NCI-H2227 treated with DMSO at 0.1 percent for 48 hours (cell line): ENCODE results near the gene PAM.

Experiments used
- DNase-seq: peaks from one replicate; lab custom pipeline; 2025; lab: John Stamatoyannopoulos, UW

The PAM gene

DNA sequence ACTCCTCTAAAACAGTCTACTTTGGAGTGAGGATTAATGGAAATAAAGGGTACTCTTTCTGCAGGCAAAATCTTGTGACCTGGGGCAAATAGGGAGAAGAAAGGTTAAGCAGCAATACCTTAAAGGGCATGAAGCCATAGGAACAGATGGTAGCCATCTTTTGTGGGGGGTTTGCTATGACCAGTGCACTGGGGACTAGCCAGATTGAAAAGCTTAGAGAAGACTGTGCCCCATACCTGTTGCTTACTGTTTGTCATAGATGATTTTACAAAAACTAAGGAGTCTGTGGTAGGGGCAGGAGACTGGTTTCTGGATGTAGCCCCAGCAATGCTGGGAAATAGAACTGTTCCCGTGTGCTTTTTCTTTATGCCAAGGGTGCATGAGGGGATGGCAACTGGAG is 58.6 kb downstream of the PAM start:
- DNase-seq = no peak

DNA sequence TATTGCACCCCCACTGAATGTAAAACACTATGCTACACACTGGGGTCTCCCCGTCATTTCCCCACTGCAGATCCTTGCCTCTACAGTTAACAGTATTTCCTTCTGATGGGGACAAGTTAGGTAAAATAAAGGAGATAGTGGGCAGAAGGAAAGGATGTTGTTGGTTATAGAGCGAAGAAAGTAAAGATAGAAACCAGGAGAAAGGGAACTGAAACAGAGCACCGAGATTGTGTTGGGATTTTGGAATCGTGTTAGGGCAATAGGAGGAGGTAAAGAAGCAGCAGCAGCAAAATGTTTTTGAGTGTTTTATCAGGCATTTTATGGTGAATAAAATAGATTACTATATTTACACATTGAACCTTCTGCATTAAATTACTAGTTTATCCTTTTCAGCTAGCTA is 60.0 kb downstream of the PAM start:
- DNase-seq = no peak

DNA sequence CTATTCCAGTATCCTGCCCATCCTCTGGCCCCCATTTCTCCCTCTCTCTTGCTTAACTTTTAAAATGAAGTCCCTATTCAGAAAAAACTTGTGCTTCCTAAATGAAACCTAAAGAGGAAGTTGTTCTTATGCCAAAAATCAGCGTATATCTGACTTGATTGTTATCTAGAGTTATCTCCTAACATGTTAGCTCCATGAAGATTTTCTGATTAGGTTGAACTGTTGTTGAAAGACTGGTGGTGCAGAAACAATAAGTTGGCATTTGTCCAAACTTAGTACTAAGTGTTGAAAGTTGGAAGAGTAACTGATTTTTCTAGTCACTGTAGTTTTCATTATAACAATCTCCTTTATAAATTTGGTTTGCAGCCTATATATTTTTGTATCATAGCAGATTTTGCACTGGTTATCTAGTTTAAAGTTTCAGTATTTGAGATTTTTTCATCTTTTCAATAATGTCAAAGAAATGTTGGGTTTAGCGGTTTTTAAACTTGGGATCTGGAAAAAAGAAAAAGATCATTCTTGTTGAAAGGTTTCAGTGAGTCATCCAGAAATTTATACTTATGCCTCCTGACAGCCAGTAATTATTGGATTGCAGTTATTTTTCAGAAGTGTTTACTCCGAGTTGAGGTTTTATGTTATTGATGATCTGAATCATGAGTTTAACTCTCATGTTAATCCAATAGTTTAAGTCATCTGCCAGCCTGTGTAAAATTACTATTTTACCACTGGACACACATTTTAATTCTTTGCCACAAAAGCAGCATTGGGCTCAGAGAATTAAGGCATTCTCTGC is 60.6 kb downstream of the PAM start:
- DNase-seq = no peak

DNA sequence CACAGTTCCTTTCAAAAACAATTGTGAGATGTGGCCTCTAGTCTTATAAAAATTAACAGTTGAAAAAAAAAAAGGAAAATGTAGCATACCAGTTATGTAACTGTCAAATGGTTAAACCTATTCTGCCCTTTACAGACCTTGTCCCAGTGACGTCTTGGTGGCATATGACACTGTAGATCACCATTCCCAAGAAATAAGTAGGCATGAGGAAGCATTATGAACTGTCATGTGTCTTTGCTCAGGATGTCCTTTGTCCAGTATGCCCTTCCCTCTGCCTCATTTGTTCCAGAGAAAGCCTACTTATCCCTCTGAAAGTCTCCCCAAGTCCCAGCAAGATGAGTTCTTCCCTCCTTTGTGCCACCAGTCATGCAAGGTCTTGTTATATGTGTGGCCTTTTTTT is 63.2 kb downstream of the PAM start:
- DNase-seq = no peak

DNA sequence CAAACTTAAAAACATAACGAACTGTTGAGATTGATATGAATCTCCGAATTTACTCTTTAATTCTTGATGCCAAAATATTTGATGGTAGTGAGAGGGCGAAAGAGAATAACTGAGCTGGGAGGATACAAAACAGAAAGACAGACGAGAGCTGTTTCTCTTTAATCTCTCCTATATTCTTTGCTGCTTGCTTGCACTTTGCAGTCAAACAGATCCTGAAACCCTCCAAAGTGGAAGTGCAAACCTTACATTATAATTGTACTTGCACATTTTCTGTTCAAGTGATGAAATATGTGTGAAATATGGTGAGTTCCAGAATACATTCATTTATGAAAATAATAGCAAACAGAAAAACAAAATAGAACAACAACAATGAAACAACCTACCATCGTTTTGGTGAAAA is 63.8 kb downstream of the PAM start:
- no peak for DNase-seq

DNA sequence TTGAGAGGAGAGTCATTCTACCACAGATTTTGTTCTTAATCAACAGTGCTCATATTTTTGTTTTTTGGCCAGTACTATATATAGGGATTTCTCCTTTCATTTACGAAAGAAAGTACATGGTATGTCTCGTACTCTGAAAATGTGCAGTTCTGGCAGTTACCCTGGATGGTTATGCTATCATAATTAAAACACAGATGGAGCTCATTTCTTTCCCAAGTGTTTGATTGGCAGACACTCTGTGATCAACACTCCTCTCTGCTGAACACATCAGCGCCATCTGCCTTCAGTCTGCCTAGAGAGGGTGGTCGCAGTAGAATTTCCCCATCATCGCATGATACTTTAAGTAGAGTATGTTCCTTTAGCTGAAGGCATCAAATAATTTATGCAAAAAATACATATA is 64.5 kb downstream of the PAM start:
- no peak for DNase-seq

DNA sequence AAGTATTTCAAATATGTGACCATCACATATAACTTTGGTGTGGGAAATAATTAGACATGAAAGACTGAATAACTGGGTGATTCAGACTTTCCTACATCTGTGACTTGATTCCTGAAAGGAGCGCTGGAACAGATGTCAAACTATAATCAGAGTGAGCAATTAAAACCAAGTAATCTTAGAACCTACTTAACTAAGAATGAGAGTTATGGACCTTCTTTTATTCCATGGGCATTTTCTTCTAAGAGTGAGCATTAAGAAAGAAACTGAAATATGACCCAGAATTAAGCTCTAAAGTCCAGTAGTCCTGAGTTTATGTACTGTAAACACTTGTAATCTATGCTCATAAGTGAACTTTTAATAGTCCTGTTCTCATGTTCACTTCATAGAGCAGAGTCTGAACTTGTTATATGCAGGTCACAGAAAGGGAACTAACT is 68.4 kb downstream of the PAM start:
- no peak for DNase-seq

DNA sequence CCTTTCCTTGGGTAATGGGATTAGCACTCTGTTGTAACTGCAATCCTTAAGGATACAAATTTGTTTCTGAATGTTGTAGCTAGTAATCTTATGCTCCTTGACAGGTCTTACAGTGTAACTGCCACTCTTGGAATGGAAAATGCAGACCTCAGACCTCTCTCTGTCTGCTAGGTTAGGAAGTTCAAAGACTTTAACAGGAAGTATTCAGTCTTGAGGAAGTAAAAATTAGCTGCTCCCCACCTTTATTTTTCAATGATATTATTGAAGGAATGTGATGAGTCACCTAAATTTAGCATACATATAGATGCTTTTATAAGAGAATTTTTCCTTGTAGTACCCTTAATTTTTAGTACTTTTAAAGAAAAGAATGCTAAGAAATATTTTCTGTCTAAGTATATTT is 71.5 kb downstream of the PAM start:
- DNase-seq = no peak

DNA sequence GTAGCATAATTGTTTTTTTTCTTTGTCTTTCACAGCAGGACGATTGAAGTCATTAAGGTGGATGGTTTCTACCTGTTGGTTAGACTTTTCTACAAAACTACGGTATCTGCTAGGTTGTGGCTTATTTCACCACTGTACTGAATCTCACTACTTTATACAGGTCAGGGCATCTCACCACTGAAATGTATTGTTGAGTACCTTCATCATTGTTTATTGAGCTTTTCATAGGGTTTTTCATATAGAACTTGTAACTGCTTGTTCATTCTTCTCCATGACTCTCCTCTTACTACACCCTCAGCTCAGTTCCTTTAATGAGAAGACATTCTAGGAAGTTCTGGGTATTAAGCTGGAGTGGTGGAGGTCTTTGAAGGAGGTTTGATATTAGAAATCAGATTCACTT is 75.1 kb downstream of the PAM start:
- DNase-seq = no peak

DNA sequence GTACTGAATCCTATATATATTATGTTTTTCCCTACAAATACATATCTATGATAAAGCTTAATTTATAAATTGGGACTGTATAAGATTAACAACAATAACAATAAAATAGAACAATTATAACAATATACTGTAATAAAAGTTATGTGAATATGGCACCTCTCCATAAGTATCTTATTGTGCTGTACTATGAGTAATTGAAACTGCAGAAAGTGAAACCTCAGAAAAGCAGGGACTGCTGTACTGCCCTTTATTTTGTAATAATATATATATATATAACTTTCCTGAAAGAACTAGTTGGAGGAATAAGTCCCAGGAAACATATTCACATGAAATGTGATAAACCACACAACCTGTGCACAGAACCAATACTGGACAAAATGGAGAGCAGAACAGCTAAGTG is 77.3 kb downstream of the PAM start:
- DNase-seq = no peak

DNA sequence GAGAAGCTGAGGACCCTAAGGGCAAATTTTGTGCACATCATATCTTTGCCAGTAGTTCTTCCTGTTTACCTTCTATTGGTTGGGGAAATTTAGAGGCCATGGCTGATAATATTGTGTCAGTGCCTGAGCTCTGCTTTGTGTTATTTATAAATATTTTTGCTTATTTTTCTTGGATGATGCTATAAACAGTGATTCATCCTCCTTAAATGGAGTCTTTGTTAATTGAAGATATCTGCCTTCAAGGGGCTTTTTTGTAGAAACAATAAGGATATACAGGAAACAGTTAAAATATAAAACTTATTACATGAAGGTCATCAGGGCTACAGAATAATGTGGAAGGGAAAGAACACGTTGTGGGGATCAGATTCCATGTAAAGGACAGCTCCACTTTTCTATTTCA is 78.0 kb downstream of the PAM start:
- no peak for DNase-seq

DNA sequence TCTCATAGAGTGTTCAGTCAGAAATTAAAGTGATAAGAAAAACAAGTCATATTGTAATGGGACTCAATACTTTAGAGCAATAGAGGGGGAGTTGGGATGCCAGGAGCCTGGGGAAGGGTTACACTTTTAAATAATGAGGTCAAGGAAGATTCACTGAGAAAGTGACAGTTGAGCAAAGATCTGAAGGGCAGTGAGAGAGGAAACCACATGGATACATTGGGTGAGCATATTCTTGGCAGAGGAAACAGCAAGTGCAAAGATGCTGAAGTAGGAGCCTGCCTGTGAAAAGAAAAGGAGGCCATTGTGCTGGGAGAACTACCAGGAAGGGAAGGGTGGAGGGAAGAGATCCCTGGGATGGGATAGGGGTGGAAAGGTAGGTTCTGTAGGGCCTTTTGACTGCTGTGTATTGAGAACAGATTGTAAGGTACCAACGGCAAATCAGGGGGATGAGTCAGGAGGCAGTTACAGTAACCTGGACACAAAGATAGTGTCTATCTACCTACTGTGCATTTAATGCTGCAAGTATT is 79.4 kb downstream of the PAM start:
- DNase-seq = no peak

DNA sequence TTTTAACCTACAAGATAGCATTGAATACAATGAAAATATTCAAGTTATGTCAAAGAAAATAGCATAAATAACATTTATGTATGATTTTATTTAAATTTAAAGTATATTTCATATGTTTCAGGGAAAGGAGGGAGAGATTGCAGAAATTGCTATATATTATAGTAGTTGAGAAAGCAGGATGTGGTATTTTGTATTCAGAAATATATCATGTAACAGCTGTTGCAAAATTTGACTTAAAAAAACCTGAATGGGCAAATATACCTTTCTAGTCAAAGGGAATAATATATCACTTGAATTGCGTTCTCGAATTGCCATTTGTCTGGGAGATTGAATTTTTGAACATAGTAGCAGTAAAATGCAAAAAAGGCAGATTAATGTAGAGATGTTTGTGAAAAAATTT is 80.6 kb downstream of the PAM start:
- DNase-seq = no peak

DNA sequence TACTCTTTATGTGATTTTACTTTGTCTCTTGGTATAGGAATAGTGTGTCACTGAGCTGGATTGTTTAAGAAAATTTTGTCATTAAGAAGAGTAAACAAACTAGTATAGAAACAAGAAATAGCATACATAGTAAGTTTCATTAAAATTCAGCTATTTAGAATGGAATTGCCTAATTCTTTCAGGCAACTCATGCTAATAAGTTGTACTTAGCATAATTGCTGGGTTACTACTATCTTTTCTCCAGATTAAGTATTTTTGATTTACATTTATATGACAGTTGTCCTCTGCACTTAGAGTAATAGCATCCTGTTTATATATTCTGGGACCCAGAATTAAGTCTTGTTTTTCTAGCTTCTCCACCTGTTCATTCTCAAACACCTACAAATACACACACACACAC is 85.9 kb downstream of the PAM start:
- no peak for DNase-seq

DNA sequence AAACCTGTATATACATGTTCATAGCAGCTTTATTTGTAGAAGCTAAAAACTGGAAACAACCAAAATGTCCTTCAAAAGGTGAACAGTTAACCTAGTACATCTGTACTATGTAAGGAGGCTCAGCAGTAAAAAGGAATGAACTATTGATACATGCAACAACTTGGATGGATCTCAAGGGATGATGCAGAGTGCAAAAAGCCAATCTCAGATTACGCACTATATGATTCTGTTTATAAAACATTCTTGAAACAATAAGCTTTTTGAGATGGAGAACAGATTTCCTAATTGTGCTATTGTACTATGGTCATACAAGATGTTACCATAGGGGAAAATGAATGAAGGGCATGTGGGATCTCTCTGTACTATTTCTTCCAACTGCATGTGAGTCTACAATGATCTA is 88.9 kb downstream of the PAM start:
- DNase-seq = no peak

DNA sequence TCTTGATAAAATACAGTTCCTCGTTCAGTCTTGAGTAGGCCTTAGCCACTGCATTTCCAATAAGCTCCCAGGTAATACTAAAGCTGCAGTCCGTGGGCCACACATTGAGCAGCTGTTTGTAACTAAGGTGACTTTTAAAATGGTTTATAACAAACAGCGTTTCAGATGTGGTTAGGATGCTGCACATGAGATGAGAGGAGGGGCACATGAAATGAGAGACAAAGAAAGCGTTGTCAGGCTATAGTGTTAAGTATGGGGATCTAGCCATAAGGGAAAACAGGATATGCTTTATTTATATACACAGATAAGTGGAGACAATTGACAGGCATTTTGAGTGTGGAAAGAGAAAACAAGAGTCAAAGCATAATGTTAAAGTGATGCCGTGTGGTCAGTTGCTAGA is 89.9 kb downstream of the PAM start:
- DNase-seq = no peak

DNA sequence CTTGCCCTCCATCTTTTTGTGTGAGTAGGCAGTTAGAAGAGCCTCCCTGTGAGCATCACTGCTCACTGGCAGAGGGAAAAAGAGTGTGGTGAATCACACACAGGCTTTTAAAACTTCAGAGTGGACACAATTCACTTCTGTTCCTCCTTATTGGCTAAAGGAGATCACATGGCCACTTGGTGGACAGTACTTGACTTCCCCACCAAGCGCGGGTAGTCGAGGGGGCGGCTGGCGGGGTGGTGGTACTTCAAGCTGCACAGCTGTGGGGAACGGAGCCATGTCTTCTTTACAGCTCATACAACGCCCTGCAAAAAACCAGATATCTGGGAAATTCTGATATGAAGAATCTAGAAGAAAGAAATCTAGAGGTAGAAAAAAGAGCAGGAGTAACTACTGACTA is 95.4 kb downstream of the PAM start:
- no peak for DNase-seq

DNA sequence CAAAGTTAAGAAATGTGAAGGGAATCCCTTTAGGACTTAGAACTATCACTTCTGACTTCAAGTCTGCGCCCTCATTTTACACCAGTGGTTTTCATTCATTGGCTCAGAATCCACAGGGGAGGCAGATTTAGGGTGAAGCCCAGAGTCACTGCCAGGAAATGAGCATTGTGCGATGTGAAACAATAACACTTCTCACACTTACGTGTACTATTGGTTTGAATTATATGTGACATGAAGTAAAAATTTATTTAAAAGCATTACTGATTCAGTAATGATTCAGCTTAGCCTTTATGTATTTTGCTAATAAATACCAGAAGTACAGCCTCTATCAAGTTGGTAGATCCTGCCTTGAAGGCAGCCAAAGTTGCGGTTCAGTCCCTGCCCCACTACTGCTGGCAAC is 98.6 kb downstream of the PAM start:
- DNase-seq = no peak

DNA sequence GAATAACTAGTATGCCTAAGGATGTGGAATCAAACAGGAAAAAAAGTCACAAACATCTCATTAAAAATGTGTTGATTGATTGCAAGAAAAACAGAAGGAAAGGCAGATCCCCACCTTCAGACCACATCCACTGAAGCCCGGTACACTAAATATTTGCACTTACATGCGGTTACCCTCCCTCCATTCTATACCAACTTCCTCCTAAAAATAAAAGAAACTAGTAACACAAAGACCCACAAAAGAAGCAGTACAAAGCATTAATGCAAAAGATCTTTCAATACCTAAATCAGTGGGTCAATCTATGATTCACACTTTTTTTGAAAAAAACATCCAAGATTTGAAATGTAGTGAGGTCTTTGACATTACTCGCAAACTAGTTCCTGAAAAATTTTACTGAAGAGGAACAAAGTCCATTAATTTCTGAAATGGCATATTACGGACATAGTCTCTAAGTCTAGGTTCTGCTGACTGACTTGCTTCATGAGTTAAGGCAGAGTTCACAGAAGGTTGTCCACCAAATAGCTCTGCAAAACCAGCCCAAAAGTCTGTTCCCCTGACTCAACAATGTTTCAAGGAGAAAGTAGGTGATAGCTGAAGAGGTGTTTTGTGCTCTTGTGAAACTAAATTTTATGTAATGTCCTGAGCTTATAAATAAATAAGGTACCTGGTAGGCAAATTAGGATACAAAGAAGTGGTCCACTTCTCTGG is 100.7 kb downstream of the PAM start:
- DNase-seq = no peak

DNA sequence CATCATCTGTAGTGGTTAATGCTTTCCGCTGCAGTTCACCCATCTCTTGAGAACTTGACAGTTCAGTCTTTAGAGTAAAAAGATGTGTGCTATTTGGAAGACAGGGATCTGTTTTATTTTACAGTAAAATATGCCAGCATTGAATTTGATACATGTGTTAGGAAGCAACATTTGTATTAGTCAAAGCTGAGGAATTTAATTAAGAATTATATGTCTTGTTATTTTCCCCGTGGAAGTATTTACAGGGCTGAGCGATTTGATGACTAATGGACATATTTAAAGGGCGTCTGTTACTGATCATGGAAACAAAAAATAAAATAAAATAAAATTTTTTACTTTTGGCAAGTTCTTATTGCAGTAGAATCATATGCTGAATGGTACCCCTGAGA is 101.3 kb downstream of the PAM start:
- no peak for DNase-seq

DNA sequence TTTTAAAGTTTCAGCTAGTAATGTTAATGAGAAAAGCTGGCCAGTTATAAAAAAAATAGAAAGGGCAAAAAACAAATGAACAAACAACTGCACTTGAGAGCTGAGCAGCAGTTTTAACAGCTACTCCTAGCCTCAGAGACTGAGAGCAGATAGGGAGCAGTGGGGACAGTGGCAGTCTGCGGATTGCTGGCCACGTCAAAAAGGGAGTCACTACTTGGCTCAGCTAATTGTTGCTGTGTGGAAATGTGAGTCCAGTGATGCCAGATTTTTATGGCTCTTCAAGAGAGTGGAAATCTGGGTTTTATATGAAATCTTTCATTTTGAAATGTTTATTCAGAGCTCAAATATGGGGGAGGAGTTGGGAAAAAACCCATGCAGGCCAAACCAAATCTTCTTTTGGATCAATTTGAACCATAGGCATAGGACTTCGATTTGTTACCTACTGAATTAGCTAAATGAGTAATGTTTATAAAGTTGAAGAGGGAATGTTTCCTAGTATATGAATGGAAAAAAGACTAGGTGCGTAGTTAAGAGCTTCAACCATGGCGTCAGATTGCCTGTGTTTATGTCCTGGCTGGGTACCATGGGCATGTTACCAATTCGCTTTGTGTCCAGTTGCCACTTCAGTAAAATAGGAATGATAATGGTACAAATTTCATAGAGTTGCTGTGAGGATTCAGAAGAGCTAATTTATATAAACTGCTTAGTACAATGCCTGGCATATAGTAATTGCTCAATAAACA is 102.1 kb downstream of the PAM start:
- DNase-seq = no peak

DNA sequence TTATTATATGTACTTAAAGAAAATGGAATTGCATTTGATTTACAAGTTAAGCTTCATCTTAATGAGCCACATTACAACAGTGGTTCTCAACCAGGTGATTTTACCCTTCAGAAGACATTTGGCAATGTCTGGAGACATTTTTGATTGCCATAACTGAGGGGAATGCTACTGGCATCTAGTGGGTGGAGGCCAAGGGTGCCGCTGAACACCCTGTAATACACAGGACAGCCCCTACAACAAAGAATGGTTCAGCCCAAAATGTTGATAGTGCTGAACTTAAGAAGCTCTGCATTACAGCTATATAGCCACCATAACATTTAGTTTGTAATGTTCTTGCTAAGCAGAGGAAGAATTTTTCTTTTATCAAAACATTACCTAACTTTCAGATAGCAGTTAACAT is 103.1 kb downstream of the PAM start:
- no peak for DNase-seq

DNA sequence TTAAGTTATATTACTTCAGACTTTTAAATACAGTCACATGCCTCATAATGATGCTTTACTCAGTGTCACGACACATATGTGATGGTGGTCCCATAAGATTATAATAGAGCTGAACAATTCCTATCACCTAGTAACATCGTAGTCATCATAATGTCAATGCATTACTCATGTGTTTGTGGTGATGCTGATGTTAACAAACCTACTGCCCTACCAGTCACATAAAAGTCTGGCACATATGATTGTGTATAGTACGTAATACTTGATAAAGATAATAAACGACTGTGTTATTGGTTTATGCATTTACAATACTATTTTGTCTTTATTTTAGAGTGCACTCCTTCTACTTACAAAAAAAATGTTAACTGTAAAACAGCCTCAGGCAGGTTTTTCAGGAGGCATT is 103.7 kb downstream of the PAM start:
- DNase-seq = no peak
